GM18526 (cell line): ENCODE measurements around the gene NFIX.

Experiments
- POLR2A ChIP-seq: IDR thresholded peaks from 3 replicates; pipeline ENCODE4 v1.6.1; 2011; ENCODE audit not compliant: insufficient read length; ENCODE audit errors: extremely low read depth

Gene NFIX

DNA sequence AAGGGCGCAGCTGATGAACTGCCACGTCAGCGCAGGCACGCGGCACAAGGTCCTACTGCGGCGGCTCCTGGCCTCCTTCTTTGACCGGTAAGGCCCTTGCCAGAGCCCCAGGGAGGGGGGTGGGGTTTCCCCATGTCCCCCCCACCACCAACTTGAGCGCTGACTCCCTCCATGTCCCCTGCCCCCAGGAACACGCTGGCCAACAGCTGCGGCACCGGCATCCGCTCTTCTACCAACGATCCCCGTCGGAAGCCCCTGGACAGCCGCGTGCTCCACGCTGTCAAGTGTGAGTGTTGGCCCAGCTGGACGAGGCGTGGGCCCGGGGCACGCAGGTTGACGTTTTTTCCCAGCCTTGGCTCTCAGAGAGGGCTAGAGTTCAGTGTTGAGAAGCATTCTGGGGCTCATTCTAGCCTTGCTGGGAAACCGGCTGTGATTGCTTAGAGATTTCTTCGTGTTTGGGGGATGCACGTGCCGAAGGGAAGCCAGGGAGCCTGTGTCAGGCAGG is 142.1 kb downstream of the NFIX start:
- no peak for TF ChIP-seq POLR2A

DNA sequence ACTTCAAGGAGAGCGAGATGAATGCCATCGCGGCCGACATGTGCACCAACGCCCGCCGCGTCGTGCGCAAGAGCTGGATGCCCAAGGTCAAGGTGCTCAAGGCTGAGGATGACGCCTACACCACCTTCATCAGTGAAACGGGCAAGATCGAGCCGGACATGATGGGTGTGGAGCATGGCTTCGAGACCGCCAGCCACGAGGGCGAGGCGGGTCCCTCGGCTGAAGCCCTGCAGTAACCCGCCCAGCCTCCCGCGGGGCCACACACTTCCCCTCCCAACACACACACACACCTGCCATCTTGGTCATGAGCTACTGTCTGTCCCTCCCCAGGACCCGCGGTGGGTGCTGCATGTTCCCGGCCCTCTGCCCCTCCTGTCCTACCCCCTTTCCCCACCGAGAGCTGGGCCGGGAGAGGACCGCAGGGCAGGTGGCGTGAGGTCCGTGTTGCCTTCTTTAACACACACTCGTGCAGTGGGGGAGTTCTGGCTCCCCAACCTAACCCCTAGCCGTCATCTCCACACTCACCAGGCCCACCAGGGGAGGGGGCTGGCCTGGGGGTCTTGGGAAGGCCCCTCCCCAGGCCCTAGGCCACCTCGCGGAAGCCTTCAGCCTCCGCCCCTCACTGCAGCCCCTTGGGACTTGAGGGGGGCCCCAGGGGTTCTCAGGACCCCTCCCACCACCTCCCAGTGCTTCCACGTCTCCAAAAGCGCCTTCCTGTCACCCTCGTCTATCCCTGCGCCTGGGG is 143.1 kb downstream of the NFIX start:
- TF ChIP-seq POLR2A = no peak

DNA sequence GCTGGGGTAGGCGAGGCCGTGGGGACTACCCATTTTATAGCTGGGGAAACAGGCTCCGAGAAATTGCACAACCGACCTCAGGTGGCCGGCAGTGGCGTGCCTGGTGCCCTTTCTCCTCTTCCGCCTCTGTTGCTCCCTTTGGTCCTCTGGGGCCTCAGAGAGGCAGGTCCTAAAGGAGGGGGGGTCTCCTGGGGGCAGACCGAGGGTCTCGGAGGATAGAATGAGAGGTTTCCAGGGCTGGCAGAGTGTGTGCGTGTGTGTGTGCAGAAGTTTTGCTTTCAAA is 143.6 kb downstream of the NFIX start:
- TF ChIP-seq POLR2A = no peak

DNA sequence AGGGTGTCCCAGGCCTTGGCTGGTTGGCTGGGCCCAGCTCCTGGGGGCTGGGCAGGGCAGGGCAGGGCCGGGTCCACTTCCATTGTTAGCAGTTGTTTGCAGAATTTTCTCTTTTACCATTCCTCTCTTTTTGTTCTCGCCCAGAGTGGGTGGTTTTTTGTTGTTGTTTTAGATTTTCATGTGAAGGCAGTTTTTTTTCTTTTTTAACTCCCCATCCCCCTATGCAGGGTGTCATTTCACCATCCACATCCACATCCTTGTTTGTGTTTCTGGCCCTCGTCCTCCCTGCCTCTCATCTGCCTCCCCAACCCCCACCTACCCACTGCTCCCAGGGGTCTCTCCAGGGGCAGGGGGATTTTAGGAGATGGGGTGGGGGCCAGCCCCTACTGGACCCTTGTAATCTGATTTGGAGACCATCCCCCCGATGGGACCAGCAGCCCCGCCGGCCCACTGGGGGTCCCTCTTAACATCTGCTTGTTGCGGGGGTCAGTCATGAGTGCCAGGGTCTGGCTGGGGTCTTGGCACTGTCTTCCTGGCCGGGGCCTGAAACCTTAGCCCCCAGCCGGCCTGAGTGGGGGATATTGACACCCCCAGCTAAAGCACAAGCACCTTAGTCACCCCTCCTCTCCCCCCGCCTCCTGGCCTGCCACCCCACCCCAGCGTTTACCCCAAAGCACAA is 144.5 kb downstream of the NFIX start:
- no peak for TF ChIP-seq POLR2A

- TF ChIP-seq POLR2A = no peak
Measured at GRCh38 chr19:13146763-13147563, 151.7 kb downstream of the NFIX start.
